ENCODE data around the gene ABCB10. TPM values are rescaled to one million over a fixed set of nuclear protein-coding genes. Genes with fewer than 3 reads are reported as not detected.

The ABCB10 gene
- total and polyA plus RNA-seq, 4 donors, result 6.2 to 190 (median 11.5) TPM

DNA sequence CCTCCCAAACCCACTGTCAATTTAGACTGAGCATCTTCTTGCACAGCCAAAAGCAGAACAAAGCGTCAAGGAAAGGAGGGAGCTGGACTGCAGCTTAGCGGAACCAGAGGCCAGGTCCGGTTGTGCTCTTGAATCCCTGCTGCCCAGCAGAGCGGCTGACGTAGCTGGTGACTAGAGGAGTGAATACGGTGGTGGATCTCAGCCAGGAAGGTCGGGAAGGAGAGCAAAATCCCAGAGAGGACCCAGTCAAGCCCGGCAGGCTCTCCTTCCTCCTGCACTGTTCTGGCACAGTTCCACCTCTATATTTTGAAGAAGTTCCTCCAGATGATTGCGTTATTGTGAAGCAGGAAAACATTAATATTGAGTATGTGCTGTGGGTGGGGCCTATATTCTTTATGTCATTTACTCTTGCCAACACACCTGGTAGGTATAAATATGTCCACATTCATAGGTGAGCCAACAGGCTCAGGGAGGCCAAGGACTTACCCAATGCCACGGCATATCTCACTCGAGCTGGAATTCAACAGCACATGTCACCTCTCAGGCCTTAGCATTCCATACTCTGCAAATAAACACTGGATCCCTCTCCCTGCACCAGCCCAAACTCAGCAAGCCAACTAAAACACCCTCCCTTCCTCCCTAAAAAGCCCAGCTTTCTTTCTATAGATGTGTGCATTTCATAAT lies 23.6 kb upstream of the ABCB10 start:
- Histone ChIP-seq H3K36me3 (ENCODE audit: control insufficient read depth in 4 of 4, insufficient read depth in 3 of 4, low read depth in 1 of 4, low read length in 3 of 4) (no peaks in the 10 kb centered on the region), H3K9me3 (ENCODE audit: control insufficient read depth in 4 of 4, low read length in 3 of 4) (no peaks in the 10 kb centered on the region), H3K27ac (ENCODE audit: low read depth in 1 of 2, low read length in 2 of 2) (no peak overlapping the region), H3K4me1 (ENCODE audit: control insufficient read depth in 4 of 4, insufficient read depth in 4 of 4, low read length in 3 of 4) (peaks cover 0 to 5% (median 3%) of the 10 kb centered on the region in 4 donors), H3K4me3 (ENCODE audit: low read depth in 1 of 3, low read length in 3 of 3) (no peak overlapping the region), H3K9ac (ENCODE audit: low read depth in 1 of 2, low read length in 2 of 2) (no peak overlapping the region), H3K27me3 (ENCODE audit: control insufficient read depth in 4 of 4, insufficient read depth in 4 of 4, low read length in 3 of 4) (no peaks in the 10 kb centered on the region)
- no peak for DNase-seq (ENCODE audit: low spot score)
- TF ChIP-seq NR2F2 (IDR thresholded peaks at IDR 0.05) (no peak), SP1 (IDR thresholded peaks at IDR 0.05) (no peak), FOXA1 (IDR thresholded peaks at IDR 0.05) (no peak), GABPA (IDR thresholded peaks at IDR 0.05 in 1 of 2, conservative IDR thresholded peaks at IDR 0.05 in 1 of 2) (no peak), HNF4A (conservative IDR thresholded peaks at IDR 0.05) (no peak), YY1 (IDR thresholded peaks at IDR 0.05) (no peak), FOXA2 (IDR thresholded peaks at IDR 0.05) (no peak), ATF3 (IDR thresholded peaks at IDR 0.05) (no peak)
- TF ChIP-seq, protein P1, sequence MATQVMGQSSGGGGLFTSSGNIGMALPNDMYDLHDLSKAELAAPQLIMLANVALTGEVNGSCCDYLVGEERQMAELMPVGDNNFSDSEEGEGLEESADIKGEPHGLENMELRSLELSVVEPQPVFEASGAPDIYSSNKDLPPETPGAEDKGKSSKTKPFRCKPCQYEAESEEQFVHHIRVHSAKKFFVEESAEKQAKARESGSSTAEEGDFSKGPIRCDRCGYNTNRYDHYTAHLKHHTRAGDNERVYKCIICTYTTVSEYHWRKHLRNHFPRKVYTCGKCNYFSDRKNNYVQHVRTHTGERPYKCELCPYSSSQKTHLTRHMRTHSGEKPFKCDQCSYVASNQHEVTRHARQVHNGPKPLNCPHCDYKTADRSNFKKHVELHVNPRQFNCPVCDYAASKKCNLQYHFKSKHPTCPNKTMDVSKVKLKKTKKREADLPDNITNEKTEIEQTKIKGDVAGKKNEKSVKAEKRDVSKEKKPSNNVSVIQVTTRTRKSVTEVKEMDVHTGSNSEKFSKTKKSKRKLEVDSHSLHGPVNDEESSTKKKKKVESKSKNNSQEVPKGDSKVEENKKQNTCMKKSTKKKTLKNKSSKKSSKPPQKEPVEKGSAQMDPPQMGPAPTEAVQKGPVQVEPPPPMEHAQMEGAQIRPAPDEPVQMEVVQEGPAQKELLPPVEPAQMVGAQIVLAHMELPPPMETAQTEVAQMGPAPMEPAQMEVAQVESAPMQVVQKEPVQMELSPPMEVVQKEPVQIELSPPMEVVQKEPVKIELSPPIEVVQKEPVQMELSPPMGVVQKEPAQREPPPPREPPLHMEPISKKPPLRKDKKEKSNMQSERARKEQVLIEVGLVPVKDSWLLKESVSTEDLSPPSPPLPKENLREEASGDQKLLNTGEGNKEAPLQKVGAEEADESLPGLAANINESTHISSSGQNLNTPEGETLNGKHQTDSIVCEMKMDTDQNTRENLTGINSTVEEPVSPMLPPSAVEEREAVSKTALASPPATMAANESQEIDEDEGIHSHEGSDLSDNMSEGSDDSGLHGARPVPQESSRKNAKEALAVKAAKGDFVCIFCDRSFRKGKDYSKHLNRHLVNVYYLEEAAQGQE (IDR thresholded peaks at IDR 0.05), result no peak
- 40% methylated on average over 11 of the region's 11 CpGs for WGBS

DNA sequence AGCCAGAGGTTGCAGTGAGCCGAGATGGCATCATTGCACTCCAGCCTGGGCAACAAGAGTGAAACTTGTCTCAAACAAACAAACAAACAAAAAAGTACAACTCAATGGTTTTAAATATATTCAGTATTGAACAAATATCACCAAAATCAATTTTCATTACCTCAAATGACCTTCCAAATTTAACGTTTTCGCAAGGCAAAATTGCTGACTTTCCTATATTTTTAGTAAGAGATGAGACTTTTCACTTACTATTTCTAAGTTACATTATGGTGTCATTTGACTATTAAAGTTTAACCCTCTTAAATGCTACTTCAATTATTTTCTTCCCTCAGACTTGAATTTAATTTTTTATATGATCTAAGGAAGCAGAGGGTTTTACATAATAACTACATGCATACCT lies 23.0 kb upstream of the ABCB10 start:
- Histone ChIP-seq H3K9me3 (ENCODE audit: control insufficient read depth in 4 of 4, low read length in 3 of 4) (no peaks in the 10 kb centered on the region), H3K4me1 (ENCODE audit: control insufficient read depth in 4 of 4, insufficient read depth in 4 of 4, low read length in 3 of 4) (peaks cover 0 to 5% (median 3%) of the 10 kb centered on the region in 4 donors), H3K4me3 (ENCODE audit: low read depth in 1 of 3, low read length in 3 of 3) (no peak overlapping the region), H3K27me3 (ENCODE audit: control insufficient read depth in 4 of 4, insufficient read depth in 4 of 4, low read length in 3 of 4) (no peaks in the 10 kb centered on the region), H3K36me3 (ENCODE audit: control insufficient read depth in 4 of 4, insufficient read depth in 3 of 4, low read depth in 1 of 4, low read length in 3 of 4) (no peaks in the 10 kb centered on the region), H3K9ac (ENCODE audit: low read depth in 1 of 2, low read length in 2 of 2) (no peak overlapping the region), H3K27ac (ENCODE audit: low read depth in 1 of 2, low read length in 2 of 2) (no peak overlapping the region)
- DNase-seq (ENCODE audit: low spot score), result no peak
- TF ChIP-seq TAF1 (conservative IDR thresholded peaks at IDR 0.05), result no peak
- TF ChIP-seq GABPA (IDR thresholded peaks at IDR 0.05 in 1 of 2, conservative IDR thresholded peaks at IDR 0.05 in 1 of 2), result no peak
- TF ChIP-seq NR2F2 (IDR thresholded peaks at IDR 0.05), result no peak
- TF ChIP-seq, protein P1 (IDR thresholded peaks at IDR 0.05), result no peak
- TF ChIP-seq ZBTB33 (IDR thresholded peaks at IDR 0.05), result no peak
- no peak for TF ChIP-seq SP1 (IDR thresholded peaks at IDR 0.05)
- no peak for TF ChIP-seq HNF4A (conservative IDR thresholded peaks at IDR 0.05)
- TF ChIP-seq FOXA1 (IDR thresholded peaks at IDR 0.05), result no peak
- TF ChIP-seq EGR1 (IDR thresholded peaks at IDR 0.05; ENCODE audit: low read depth in 2 of 2), result no peak
- TF ChIP-seq YY1 (IDR thresholded peaks at IDR 0.05), result no peak
- TF ChIP-seq RAD21 (IDR thresholded peaks at IDR 0.05), result no peak
- TF ChIP-seq FOXA2 (IDR thresholded peaks at IDR 0.05), result no peak
- no peak for TF ChIP-seq RXRA (IDR thresholded peaks at IDR 0.05)
- no peak for TF ChIP-seq JUND (IDR thresholded peaks at IDR 0.05)
- 38% methylated on average over 3 of the region's 3 CpGs for WGBS
